ENCODE results near the gene CRYL1. TPM values are rescaled to one million over a fixed set of nuclear protein-coding genes. Genes with fewer than 3 reads are reported as not detected.

CRYL1 gene
- total RNA-seq, 1 donor from 2014 or later = 71.7 TPM

GRCh38 chr13:20528452-20528851 lies 2.8 kb upstream of the CRYL1 start:
- no peak for DNase-seq (ENCODE audit: low read depth, low spot score)

- DNase-seq (ENCODE audit: low read depth, low spot score) = no peak
Observed at GRCh38 chr13:20526664-20527063, 1.0 kb upstream of the CRYL1 start.

- no peak for DNase-seq (ENCODE audit: low read depth, low spot score)
Observed at GRCh38 chr13:20525144-20525600, 485 bp downstream of the CRYL1 start.

GRCh38 chr13:20521364-20522115 lies 4.1 kb downstream of the CRYL1 start:
- DNase-seq (ENCODE audit: low read depth, low spot score) = no peak

- DNase-seq (ENCODE audit: low read depth, low spot score) = no peak
Observed at GRCh38 chr13:20519875-20520274, 5.8 kb downstream of the CRYL1 start.

- DNase-seq (ENCODE audit: low read depth, low spot score) = no peak
Observed at GRCh38 chr13:20518660-20519100, 7.0 kb downstream of the CRYL1 start.

GRCh38 chr13:20514866-20515265 lies 10.8 kb downstream of the CRYL1 start:
- DNase-seq (ENCODE audit: low read depth, low spot score) = no peak

- DNase-seq (ENCODE audit: low read depth, low spot score) = no peak
Observed at GRCh38 chr13:20513466-20513995, 12.1 kb downstream of the CRYL1 start.

GRCh38 chr13:20512042-20512683 lies 13.5 kb downstream of the CRYL1 start:
- DNase-seq (ENCODE audit: low read depth, low spot score) = no peak

- no peak for DNase-seq (ENCODE audit: low read depth, low spot score)
Observed at GRCh38 chr13:20506696-20507095, 19.0 kb downstream of the CRYL1 start.

- DNase-seq (ENCODE audit: low read depth, low spot score) = no peak
Observed at GRCh38 chr13:20505405-20506366, 20.0 kb downstream of the CRYL1 start.

- DNase-seq (ENCODE audit: low read depth, low spot score) = no peak
Observed at GRCh38 chr13:20503088-20504083, 22.3 kb downstream of the CRYL1 start.

GRCh38 chr13:20501592-20501991 lies 24.1 kb downstream of the CRYL1 start:
- DNase-seq (ENCODE audit: low read depth, low spot score) = no peak

- DNase-seq (ENCODE audit: low read depth, low spot score) = no peak
Observed at GRCh38 chr13:20501120-20501519, 24.5 kb downstream of the CRYL1 start.

GRCh38 chr13:20499986-20500385 lies 25.7 kb downstream of the CRYL1 start:
- no peak for DNase-seq (ENCODE audit: low read depth, low spot score)

- DNase-seq (ENCODE audit: low read depth, low spot score) = no peak
Observed at GRCh38 chr13:20498659-20499058, 27.0 kb downstream of the CRYL1 start.

- DNase-seq (ENCODE audit: low read depth, low spot score) = no peak
Observed at GRCh38 chr13:20498129-20498528, 27.5 kb downstream of the CRYL1 start.

- no peak for DNase-seq (ENCODE audit: low read depth, low spot score)
Observed at GRCh38 chr13:20497006-20497775, 28.5 kb downstream of the CRYL1 start.

All from pulmonary artery endothelial cell (primary cell).